Measurements from ENCODE around the gene RCOR1.

RCOR1 gene

DNA sequence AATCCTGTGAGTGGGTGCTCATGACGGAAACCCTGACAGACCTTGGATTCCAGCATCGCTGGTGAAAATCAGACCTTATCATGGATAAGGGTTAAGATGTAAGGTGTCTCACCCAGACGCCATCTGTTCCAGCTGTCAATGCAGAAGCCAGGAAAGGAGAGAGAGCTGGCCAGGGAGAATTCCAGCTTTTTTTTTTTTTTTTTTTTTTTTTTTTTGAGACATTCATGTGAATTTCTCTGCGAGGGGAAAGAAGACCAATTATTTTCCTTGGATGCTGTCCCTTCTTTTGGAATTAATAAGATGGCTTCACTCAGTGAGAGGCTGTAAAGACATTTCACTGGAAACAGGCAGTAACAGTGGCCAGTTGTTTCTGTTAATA is 186.6 kb downstream of the RCOR1 start:
- DNase-seq = no peak

- no peak for DNase-seq
Observed at GRCh38 chr14:102779574-102780315, 187.3 kb downstream of the RCOR1 start.
